ENCODE measurements around the gene COP1.
"Not testable (repeated sequence)": the region's sequence is repeated elsewhere in the genome, so short reads cannot be mapped to it uniquely, and the experiment has no call there.

COP1 gene

GRCh38 chr1:176118985-176119384, 88.1 kb downstream of the COP1 start:
- DNase-seq, result no peak

- no peak for DNase-seq
Observed at GRCh38 chr1:176111835-176112234, 95.3 kb downstream of the COP1 start.

GRCh38 chr1:176110203-176110602, 96.9 kb downstream of the COP1 start:
- no peak for DNase-seq

- DNase-seq, result no peak
Observed at GRCh38 chr1:176102768-176103350, 104.2 kb downstream of the COP1 start.

GRCh38 chr1:176101951-176102642, 105.0 kb downstream of the COP1 start:
- no peak for DNase-seq

- no peak for DNase-seq
Observed at GRCh38 chr1:176098560-176098959, 108.5 kb downstream of the COP1 start.

- no peak for DNase-seq
Observed at GRCh38 chr1:176096015-176096414, 111.1 kb downstream of the COP1 start.

GRCh38 chr1:176090766-176091165, 116.3 kb downstream of the COP1 start:
- DNase-seq, result no peak

GRCh38 chr1:176087746-176088145, 119.3 kb downstream of the COP1 start:
- DNase-seq, result not testable (repeated sequence)

- DNase-seq, result no peak
Observed at GRCh38 chr1:176073524-176074157, 133.4 kb downstream of the COP1 start.

- no peak for DNase-seq
Observed at GRCh38 chr1:176068901-176069300, 138.2 kb downstream of the COP1 start.

GRCh38 chr1:176068256-176068655, 138.8 kb downstream of the COP1 start:
- DNase-seq, result no peak

- no peak for DNase-seq
Observed at GRCh38 chr1:176066709-176067108, 140.4 kb downstream of the COP1 start.

- no peak for DNase-seq
Observed at GRCh38 chr1:176058686-176059085, 148.4 kb downstream of the COP1 start.

- DNase-seq, result no peak
Observed at GRCh38 chr1:176056312-176056711, 150.8 kb downstream of the COP1 start.

- no peak for DNase-seq
Observed at GRCh38 chr1:176055398-176055797, 151.7 kb downstream of the COP1 start.

GRCh38 chr1:176051902-176052518, 155.1 kb downstream of the COP1 start:
- DNase-seq, result no peak

- DNase-seq, result no peak
Observed at GRCh38 chr1:176051402-176051801, 155.7 kb downstream of the COP1 start.

GRCh38 chr1:176049582-176049981, 157.5 kb downstream of the COP1 start:
- DNase-seq, result no peak

- DNase-seq, result no peak
Observed at GRCh38 chr1:176046926-176047325, 160.2 kb downstream of the COP1 start.

- no peak for DNase-seq
Observed at GRCh38 chr1:176043537-176043936, 163.5 kb downstream of the COP1 start.

- no peak for DNase-seq
Observed at GRCh38 chr1:176033881-176034280, 173.2 kb downstream of the COP1 start.

- DNase-seq, result no peak
Observed at GRCh38 chr1:176033474-176033873, 173.6 kb downstream of the COP1 start.

All from CD4-positive, alpha-beta T cell treated with Interleukin-15 for 1 hour (primary cell).